Keratinocyte (primary cell): ENCODE data around the gene SNRK. TPM values are rescaled to one million over a fixed set of nuclear protein-coding genes. Genes with fewer than 3 reads are reported as not detected.

ENCODE experiments used
- DNase-seq: peaks from one replicate; pipeline ENCODE4 v3.0.0-alpha.2; 2011; ENCODE audit warnings: low read depth, missing footprints, low spot score
- FAIRE-seq: peaks from 2 replicates; lab custom pipeline; 2011; peaks lifted over from hg19 to GRCh38; lab: Jason Lieb, UNC
- H2AFZ ChIP-seq: 2 replicates; pipeline ENCODE4 v1.6.0; 2012; ENCODE audit warnings: low read length, control low read depth, inconsistent platforms; ENCODE audit not compliant: control insufficient read depth
- H3K27ac ChIP-seq: 2 replicates; pipeline ENCODE4 v1.5.1; 2011; ENCODE audit warnings: low read length; ENCODE audit not compliant: control insufficient read depth, insufficient read depth
- H3K27me3 ChIP-seq: 3 replicates; pipeline ENCODE4 v1.6.0; 2011; ENCODE audit warnings: low read length; ENCODE audit not compliant: control insufficient read depth, insufficient read depth; ENCODE audit errors: extremely low read depth
- H3K36me3 ChIP-seq, 2 experiments: 2 replicates in 1 of 2; 3 replicates in 1 of 2; pipeline ENCODE4 v1.5.1; 2011; ENCODE audit warnings: low read length in 2 of 2, mild to moderate bottlenecking in 1 of 2; ENCODE audit not compliant: control insufficient read depth in 2 of 2, insufficient read depth in 2 of 2; ENCODE audit errors: extremely low read depth in 1 of 2
- H3K4me1 ChIP-seq: 3 replicates; pipeline ENCODE4 v1.5.1; 2011; ENCODE audit warnings: low read length; ENCODE audit not compliant: control insufficient read depth, insufficient read depth; ENCODE audit errors: extremely low read depth
- H3K4me2 ChIP-seq: 3 replicates; pipeline ENCODE4 v1.6.0; 2011; ENCODE audit warnings: low read depth, low read length; ENCODE audit not compliant: control insufficient read depth, insufficient read depth; ENCODE audit errors: extremely low read depth
- H3K4me3 ChIP-seq, 3 experiments: fragments of 200-600 bp in 1 of 3; sonication (generic) in 1 of 3; 2 replicates in 2 of 3; 3 replicates in 1 of 3; pipeline ENCODE4 v1.5.1; 2011 to 2016; ENCODE audit warnings: low read length in 3 of 3, mild to moderate bottlenecking in 3 of 3, control low read depth in 2 of 3, inconsistent platforms in 1 of 3, low read depth in 1 of 3, mixed read lengths in 1 of 3, mixed run types in 1 of 3, moderate library complexity in 1 of 3; ENCODE audit not compliant: control insufficient read depth in 2 of 3, insufficient read depth in 2 of 3; ENCODE audit errors: extremely low read depth in 1 of 3
- H3K79me2 ChIP-seq: 2 replicates; pipeline ENCODE4 v1.6.0; 2012; ENCODE audit warnings: low read length; ENCODE audit not compliant: control insufficient read depth, insufficient read depth
- H3K9ac ChIP-seq: 3 replicates; pipeline ENCODE4 v1.6.0; 2011; ENCODE audit warnings: low read length; ENCODE audit not compliant: control insufficient read depth, insufficient read depth; ENCODE audit errors: extremely low read depth
- H3K9me1 ChIP-seq: 3 replicates; pipeline ENCODE4 v1.6.0; 2011; ENCODE audit warnings: low read length; ENCODE audit not compliant: control insufficient read depth, insufficient read depth; ENCODE audit errors: extremely low read depth
- H3K9me3 ChIP-seq: 2 replicates; pipeline ENCODE4 v1.5.1; 2012; ENCODE audit warnings: low read depth, low read length; ENCODE audit not compliant: control insufficient read depth
- H4K20me1 ChIP-seq: 3 replicates; pipeline ENCODE4 v1.6.0; 2011; ENCODE audit warnings: low read length; ENCODE audit not compliant: control insufficient read depth, insufficient read depth; ENCODE audit errors: extremely low read depth
- EZH2 ChIP-seq: IDR thresholded peaks from one replicate; pipeline ENCODE4 v1.6.1; 2012; ENCODE audit warnings: inconsistent platforms, mild to moderate bottlenecking, low read length, moderate library complexity
- dilution Hi-C: fragments of 300-500 bp; cut with MboI; formaldehyde crosslinking; loops from one replicate; pipeline ENCODE4 v1.7.0; 2020; ENCODE audit warnings: low sequenced_read_pairs; ENCODE audit not compliant: extremely low pct_ligation_motif_present
- polyA plus RNA-seq, 5 experiments: library from polyadenylated mRNA; depleted of rRNA in 3 of 5; stranded (reverse) in 3 of 5; stranded (forward) in 1 of 5; unstranded in 1 of 5; fragments of >200 nt; gene quantifications; 1 replicate in 1 of 5; 2 replicates in 3 of 5; 3 replicates in 1 of 5; pipeline versions ENCODE4 v1.2.1 to v1.2.3, GENCODE V29; 2011 to 2012; ENCODE audit warnings: missing spikeins in 2 of 5, low read depth in 1 of 5, low replicate concordance in 1 of 5
- TF ChIP-seq, protein P1 (sequence below), 3 experiments: IDR thresholded peaks in 1 of 3; conservative IDR thresholded peaks in 1 of 3; optimal IDR thresholded peaks in 1 of 3; 2 replicates in 2 of 3; 3 replicates in 1 of 3; pipeline versions ENCODE3 to v1.5.1; 2011; ENCODE audit warnings: low read length in 3 of 3, mild to moderate bottlenecking in 3 of 3, moderate library complexity in 2 of 3, control low read depth in 1 of 3, inconsistent platforms in 1 of 3; ENCODE audit not compliant: insufficient read depth in 2 of 3; ENCODE audit errors: extremely low read depth in 1 of 3

SNRK gene
- polyA plus RNA-seq, 1 donor (not counting 4 experiments of a cell fraction or from before 2014, with no cell fraction given) = 15.7 TPM

DNA sequence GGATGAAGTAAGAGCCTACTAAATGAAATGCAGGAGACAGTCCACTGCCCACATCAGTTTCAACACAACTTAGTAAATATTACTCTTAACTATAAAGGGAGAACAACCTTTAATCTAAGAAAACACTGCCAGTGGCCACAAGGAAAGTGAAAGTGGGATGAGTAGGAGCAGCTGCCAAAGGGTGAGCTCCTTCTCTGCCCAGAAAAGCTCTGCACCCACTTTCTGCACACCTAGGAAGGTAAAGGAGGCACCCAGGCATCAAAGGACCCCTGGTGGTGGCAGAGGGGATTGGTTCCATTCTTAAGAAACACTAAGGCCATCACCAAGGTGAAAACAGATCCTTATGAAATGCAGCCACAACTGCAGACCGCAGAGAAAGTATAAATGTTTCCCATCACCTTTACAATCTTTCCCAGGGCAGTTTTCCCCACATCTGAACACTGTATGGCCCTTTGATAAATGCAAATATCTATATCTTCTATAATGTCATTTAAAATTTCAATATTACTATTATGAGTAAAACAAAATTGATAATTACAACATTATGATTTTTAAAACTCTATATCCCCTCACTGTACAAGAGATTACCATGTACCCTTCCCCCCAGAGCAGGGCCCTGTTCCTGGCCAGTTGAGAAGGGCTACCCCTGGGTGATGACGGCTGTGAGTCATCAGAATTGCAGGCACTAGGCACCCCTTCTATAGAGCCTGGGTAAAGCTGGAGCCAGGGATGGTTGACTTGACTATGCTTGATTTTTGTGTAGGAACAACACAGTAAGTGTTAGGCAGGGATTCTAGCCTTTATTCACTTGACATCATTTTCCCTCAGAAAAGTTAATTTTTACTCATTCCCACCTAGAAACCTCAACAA, 92.0 kb downstream of the SNRK start:
- Histone ChIP-seq H2AFZ (no peak overlapping the region), H3K9me1 (no peaks in the 10 kb centered on the region), H3K9me3 (no peaks in the 10 kb centered on the region), H3K79me2 (no peaks in the 10 kb centered on the region), H3K4me1 (peaks cover 4% of the 10 kb centered on the region), H4K20me1 (no peaks in the 10 kb centered on the region), H3K36me3 (no peaks in the 10 kb centered on the region), H3K27ac (no peak overlapping the region), H3K4me3 (no peak overlapping the region), H3K27me3 (no peaks in the 10 kb centered on the region), H3K9ac (no peak overlapping the region), H3K4me2 (no peak overlapping the region)
- no peak for DNase-seq
- FAIRE-seq = no peak
- no peak for TF ChIP-seq EZH2
- TF ChIP-seq, protein P1, sequence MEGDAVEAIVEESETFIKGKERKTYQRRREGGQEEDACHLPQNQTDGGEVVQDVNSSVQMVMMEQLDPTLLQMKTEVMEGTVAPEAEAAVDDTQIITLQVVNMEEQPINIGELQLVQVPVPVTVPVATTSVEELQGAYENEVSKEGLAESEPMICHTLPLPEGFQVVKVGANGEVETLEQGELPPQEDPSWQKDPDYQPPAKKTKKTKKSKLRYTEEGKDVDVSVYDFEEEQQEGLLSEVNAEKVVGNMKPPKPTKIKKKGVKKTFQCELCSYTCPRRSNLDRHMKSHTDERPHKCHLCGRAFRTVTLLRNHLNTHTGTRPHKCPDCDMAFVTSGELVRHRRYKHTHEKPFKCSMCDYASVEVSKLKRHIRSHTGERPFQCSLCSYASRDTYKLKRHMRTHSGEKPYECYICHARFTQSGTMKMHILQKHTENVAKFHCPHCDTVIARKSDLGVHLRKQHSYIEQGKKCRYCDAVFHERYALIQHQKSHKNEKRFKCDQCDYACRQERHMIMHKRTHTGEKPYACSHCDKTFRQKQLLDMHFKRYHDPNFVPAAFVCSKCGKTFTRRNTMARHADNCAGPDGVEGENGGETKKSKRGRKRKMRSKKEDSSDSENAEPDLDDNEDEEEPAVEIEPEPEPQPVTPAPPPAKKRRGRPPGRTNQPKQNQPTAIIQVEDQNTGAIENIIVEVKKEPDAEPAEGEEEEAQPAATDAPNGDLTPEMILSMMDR (optimal IDR thresholded peaks at IDR 0.05 in 1 of 3, IDR thresholded peaks at IDR 0.05 in 1 of 3, conservative IDR thresholded peaks at IDR 0.05 in 1 of 3; ENCODE audit: extremely low read depth in 1 of 3, insufficient read depth in 2 of 3, low read length in 3 of 3) = peak; percentile 77 to 85 (median 81)
- dilution Hi-C loops = no loop called here

DNA sequence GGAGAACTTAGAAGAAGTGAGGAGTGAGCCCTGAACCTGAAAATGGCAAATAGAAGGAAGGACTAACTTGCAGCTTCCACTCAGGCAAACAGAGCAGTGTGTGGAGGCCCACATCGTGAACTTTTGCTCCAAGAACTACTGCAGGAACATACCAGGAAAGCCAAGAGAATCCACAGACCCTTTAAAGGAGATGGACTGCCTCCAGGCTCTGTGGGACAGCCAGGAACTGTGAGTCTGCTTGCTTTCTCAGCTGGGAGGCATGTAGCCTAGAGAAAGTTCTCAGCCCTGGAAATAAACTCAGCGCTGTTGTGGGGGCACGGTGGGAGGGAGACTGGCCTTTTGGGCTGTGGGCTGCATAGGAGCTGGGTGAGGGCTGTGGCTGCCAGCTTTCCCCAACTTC, 93.0 kb downstream of the SNRK start:
- TF ChIP-seq, protein P1 (optimal IDR thresholded peaks at IDR 0.05 in 1 of 3, IDR thresholded peaks at IDR 0.05 in 1 of 3, conservative IDR thresholded peaks at IDR 0.05 in 1 of 3; ENCODE audit: extremely low read depth in 1 of 3, insufficient read depth in 2 of 3, low read length in 3 of 3) = no peak
- TF ChIP-seq EZH2 = no peak
- FAIRE-seq (no peak), DNase-seq (no peak)

More for the DNA sequence above, 93.0 kb downstream of the SNRK start:
- no peak overlapping the region for H3K4me3 ChIP-seq
- no peak overlapping the region for H3K9ac ChIP-seq
- no peaks in the 10 kb centered on the region for H3K79me2 ChIP-seq
- H2AFZ ChIP-seq = no peak overlapping the region
- H3K9me3 ChIP-seq = no peaks in the 10 kb centered on the region
- dilution Hi-C loops = no loop called here
- no peaks in the 10 kb centered on the region for H3K36me3 ChIP-seq
- H3K27me3 ChIP-seq = no peaks in the 10 kb centered on the region
- H4K20me1 ChIP-seq = no peaks in the 10 kb centered on the region
- peaks cover 4% of the 10 kb centered on the region for H3K4me1 ChIP-seq
- no peaks in the 10 kb centered on the region for H3K9me1 ChIP-seq
- H3K27ac ChIP-seq = no peak overlapping the region
- no peak overlapping the region for H3K4me2 ChIP-seq
